HL-60 (cell line): ENCODE measurements around the gene TMEM89.
A peak's percentile ranks its signal among the peaks of the same experiment; 100 is the strongest.

Experiments
- DNase-seq, 2 experiments: peaks; one replicate each; pipeline ENCODE4 v3.0.0-alpha.2; 2010 to 2020; ENCODE audit warnings: low read depth in 1 of 2, low spot score in 1 of 2
- H3K27ac ChIP-seq: fragments of 250-450 bp; sonication (Bioruptor Pico); replicated peaks from 2 replicates; pipeline ENCODE4 v1.5.1; 2020; ENCODE audit warnings: mild to moderate bottlenecking, moderate library complexity
- H3K27me3 ChIP-seq: fragments of 250-450 bp; sonication (Bioruptor Pico); 2 replicates; pipeline ENCODE4 v1.5.1; 2021; ENCODE audit warnings: mild to moderate bottlenecking, moderate library complexity; ENCODE audit not compliant: insufficient read depth, poor library complexity, severe bottlenecking
- H3K4me3 ChIP-seq: replicated peaks from 2 replicates; pipeline ENCODE4 v1.5.1; 2011; ENCODE audit warnings: mild to moderate bottlenecking, control low read depth, low read length; ENCODE audit not compliant: insufficient read depth
- GABPA ChIP-seq: IDR thresholded peaks from 2 replicates; pipeline ENCODE4 v1.6.1; 2012; ENCODE audit warnings: low read depth
- POLR2AphosphoS5 ChIP-seq: IDR thresholded peaks from 2 replicates; pipeline ENCODE4 v1.6.1; 2012; ENCODE audit warnings: low read depth
- SPI1 ChIP-seq: IDR thresholded peaks from 2 replicates; pipeline ENCODE4 v1.6.1; 2012; ENCODE audit warnings: low read depth, mild to moderate bottlenecking, borderline replicate concordance
- TF ChIP-seq, protein P1 (sequence below): IDR thresholded peaks from one replicate; pipeline ENCODE4 v1.5.1; 2011; ENCODE audit warnings: low read length, control low read depth, inconsistent platforms; ENCODE audit not compliant: insufficient read depth
- TF ChIP-seq, protein P2 (sequence below): IDR thresholded peaks from 2 replicates; pipeline ENCODE4 v1.6.1; 2012; ENCODE audit warnings: low read depth; ENCODE audit not compliant: insufficient replicate concordance

Gene TMEM89

DNA sequence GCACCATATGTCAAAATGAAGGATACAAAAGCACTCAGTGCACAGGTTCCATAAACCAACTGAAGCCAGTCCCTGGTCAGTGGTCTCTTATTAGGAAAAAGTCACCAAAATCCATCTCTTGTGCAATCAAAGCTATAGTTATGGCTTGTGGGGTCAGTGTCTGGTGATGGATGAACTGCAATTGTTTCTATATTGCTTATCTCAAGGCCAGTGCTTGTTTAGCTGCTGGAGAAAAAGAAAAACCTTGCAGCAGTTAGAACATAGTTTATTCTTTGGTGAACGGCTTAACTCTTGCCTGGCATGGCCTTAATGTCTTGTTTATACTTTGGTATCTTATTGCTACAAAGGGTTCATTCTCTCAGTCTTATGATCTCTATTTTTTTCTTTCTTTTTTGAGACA lies 9.3 kb downstream of the TMEM89 start:
- TF ChIP-seq POLR2AphosphoS5 = no peak
- TF ChIP-seq GABPA = no peak
- no peak for TF ChIP-seq SPI1
- TF ChIP-seq, protein P1, sequence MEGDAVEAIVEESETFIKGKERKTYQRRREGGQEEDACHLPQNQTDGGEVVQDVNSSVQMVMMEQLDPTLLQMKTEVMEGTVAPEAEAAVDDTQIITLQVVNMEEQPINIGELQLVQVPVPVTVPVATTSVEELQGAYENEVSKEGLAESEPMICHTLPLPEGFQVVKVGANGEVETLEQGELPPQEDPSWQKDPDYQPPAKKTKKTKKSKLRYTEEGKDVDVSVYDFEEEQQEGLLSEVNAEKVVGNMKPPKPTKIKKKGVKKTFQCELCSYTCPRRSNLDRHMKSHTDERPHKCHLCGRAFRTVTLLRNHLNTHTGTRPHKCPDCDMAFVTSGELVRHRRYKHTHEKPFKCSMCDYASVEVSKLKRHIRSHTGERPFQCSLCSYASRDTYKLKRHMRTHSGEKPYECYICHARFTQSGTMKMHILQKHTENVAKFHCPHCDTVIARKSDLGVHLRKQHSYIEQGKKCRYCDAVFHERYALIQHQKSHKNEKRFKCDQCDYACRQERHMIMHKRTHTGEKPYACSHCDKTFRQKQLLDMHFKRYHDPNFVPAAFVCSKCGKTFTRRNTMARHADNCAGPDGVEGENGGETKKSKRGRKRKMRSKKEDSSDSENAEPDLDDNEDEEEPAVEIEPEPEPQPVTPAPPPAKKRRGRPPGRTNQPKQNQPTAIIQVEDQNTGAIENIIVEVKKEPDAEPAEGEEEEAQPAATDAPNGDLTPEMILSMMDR = no peak
- TF ChIP-seq, protein P2, sequence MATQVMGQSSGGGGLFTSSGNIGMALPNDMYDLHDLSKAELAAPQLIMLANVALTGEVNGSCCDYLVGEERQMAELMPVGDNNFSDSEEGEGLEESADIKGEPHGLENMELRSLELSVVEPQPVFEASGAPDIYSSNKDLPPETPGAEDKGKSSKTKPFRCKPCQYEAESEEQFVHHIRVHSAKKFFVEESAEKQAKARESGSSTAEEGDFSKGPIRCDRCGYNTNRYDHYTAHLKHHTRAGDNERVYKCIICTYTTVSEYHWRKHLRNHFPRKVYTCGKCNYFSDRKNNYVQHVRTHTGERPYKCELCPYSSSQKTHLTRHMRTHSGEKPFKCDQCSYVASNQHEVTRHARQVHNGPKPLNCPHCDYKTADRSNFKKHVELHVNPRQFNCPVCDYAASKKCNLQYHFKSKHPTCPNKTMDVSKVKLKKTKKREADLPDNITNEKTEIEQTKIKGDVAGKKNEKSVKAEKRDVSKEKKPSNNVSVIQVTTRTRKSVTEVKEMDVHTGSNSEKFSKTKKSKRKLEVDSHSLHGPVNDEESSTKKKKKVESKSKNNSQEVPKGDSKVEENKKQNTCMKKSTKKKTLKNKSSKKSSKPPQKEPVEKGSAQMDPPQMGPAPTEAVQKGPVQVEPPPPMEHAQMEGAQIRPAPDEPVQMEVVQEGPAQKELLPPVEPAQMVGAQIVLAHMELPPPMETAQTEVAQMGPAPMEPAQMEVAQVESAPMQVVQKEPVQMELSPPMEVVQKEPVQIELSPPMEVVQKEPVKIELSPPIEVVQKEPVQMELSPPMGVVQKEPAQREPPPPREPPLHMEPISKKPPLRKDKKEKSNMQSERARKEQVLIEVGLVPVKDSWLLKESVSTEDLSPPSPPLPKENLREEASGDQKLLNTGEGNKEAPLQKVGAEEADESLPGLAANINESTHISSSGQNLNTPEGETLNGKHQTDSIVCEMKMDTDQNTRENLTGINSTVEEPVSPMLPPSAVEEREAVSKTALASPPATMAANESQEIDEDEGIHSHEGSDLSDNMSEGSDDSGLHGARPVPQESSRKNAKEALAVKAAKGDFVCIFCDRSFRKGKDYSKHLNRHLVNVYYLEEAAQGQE = no peak
- DNase-seq = no peak
- no peak overlapping the region for H3K27ac ChIP-seq

DNA sequence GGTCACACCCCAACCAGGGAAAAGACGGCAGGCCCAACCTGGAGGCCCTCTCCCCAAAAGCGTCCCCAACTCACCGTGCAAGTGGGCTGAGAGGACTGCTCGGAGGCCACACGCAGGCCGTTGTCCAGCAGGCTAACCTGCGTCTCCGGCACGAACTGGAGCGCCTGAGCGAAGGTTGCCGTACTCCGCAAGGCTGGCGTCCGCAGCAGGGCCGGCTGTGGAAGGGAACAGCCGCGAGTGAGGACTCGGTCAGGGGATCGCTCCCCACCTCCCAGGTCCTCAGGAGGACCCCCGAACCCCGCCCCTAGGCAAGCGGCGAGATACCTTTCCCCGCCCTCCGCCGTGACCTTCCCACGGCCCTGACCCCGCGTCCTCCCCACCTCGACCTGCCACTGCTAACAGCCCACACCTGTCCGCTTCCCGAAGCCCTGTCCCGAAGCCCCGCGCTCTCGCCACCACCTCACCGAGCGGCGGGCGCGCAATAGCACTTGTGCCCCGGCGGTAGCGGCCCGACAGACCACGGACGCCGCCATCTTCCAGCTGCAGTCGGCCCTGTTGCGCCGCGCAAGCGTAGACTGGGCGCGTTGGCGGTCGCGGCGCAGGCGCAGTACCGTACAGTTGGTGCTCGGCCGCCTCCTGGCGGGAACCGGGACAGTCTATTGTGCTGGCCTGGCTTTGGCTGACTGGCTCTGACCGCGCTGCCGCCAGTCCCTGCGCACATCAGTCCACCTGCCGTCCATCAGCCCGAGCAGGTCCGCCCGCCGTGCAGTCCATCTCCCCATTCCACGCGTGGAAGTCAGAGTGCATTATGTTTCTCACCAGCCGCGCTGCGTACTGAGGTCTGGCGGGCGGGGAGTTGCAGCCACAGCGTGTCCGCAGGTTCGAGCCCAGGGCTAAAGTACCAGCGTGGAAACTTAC lies 12.2 kb downstream of the TMEM89 start, which contains the start of gene UQCRC1:
Gene UQCRC1 (minus strand): TSS at position 559 of the 918 bp plus-strand sequence. CDS start 26 bp downstream, at position 533.
- H3K27ac ChIP-seq = peak within 1 kb of the TSS; percentile 93
- TF ChIP-seq POLR2AphosphoS5 = peak; percentile 97
- TF ChIP-seq SPI1 = no peak
- TF ChIP-seq, protein P2 = peak; percentile 38
- TF ChIP-seq GABPA = no peak
- TF ChIP-seq, protein P1 = peak; percentile 39
- DNase-seq = peak; percentile 90 to 92
- H3K27me3 ChIP-seq = no peaks in the 10 kb centered on the region
- H3K4me3 ChIP-seq = peak within 1 kb of the TSS; percentile 94

More for the DNA sequence above, 9.3 kb downstream of the TMEM89 start:
- Histone ChIP-seq H3K4me3 (no peak overlapping the region), H3K27me3 (no peaks in the 10 kb centered on the region)

DNA sequence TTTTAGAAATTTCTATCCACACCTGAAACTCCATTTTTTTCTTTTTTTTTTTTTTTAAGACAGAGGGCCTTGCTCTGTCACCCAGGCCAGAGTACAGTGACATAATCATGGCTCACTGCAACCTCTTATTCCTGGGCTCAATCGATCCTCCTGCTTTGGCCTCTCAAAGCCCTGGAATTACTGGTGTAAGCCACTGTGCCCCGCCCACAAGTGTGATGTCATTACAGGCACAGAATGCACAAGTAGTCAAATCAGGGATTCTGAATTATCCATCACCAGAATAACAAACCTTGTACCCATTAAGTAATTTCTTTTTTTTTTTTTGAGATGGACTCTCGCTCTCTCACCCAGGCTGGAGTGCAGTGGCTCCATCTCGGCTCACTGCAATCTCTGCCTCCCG lies 14.1 kb downstream of the TMEM89 start:
- H3K27ac ChIP-seq = no peak overlapping the region
- TF ChIP-seq POLR2AphosphoS5 (no peak), SPI1 (no peak), GABPA (no peak)
- TF ChIP-seq, protein P2 = no peak
- TF ChIP-seq, protein P1 = no peak
- no peak for DNase-seq

More for the DNA sequence above, 14.1 kb downstream of the TMEM89 start:
- H3K27me3 ChIP-seq = no peaks in the 10 kb centered on the region
- H3K4me3 ChIP-seq = no peak overlapping the region
